Measurements from ENCODE around the gene CACNB4.

Gene CACNB4

GRCh38 chr2:151937966-151938365 lies 160.9 kb downstream of the CACNB4 start:
- H3K27me3 ChIP-seq (ENCODE audit: insufficient read depth, low read length): no peaks in the 10 kb centered on the region
- H2AFZ ChIP-seq (ENCODE audit: low read length): no peak overlapping the region
- no peak overlapping the region for H3K4me3 ChIP-seq (ENCODE audit: low read depth, low read length, poor library complexity, severe bottlenecking)
- no peak overlapping the region for H3K9ac ChIP-seq (ENCODE audit: low read length)
- no peak overlapping the region for H3K4me2 ChIP-seq (ENCODE audit: low read length)
- H3K79me2 ChIP-seq (ENCODE audit: insufficient read depth, low read length): no peaks in the 10 kb centered on the region
- no peaks in the 10 kb centered on the region for H3K9me2 ChIP-seq (ENCODE audit: low read depth, low read length)
- H3K36me3 ChIP-seq (ENCODE audit: insufficient read depth, low read length): no peaks in the 10 kb centered on the region
- H3K9me3 ChIP-seq (ENCODE audit: low read length): no peaks in the 10 kb centered on the region
- H3F3A ChIP-seq (ENCODE audit: insufficient read depth, low read length): no peaks in the 10 kb centered on the region
- TF ChIP-seq EZH2 (IDR thresholded peaks at IDR 0.05; ENCODE audit: borderline replicate concordance, low read length) (no peak), CTCF (IDR thresholded peaks at IDR 0.05; ENCODE audit: low read length) (no peak)
- H3K27ac ChIP-seq (ENCODE audit: low read depth, low read length, poor library complexity, severe bottlenecking): no peak overlapping the region
- no peaks in the 10 kb centered on the region for H4K20me1 ChIP-seq (ENCODE audit: insufficient read depth, low read length)
- H3K4me1 ChIP-seq (ENCODE audit: insufficient read depth, low read length, severe bottlenecking): no peaks in the 10 kb centered on the region

GRCh38 chr2:151936626-151937025 lies 162.2 kb downstream of the CACNB4 start:
- H3K9ac ChIP-seq (ENCODE audit: low read length): no peak overlapping the region
- H3K4me2 ChIP-seq (ENCODE audit: low read length): no peak overlapping the region
- H2AFZ ChIP-seq (ENCODE audit: low read length): no peak overlapping the region
- H3K79me2 ChIP-seq (ENCODE audit: insufficient read depth, low read length): no peaks in the 10 kb centered on the region
- no peaks in the 10 kb centered on the region for H4K20me1 ChIP-seq (ENCODE audit: insufficient read depth, low read length)
- TF ChIP-seq CTCF (IDR thresholded peaks at IDR 0.05; ENCODE audit: low read length) (no peak), EZH2 (IDR thresholded peaks at IDR 0.05; ENCODE audit: borderline replicate concordance, low read length) (no peak)
- no peaks in the 10 kb centered on the region for H3F3A ChIP-seq (ENCODE audit: insufficient read depth, low read length)
- no peaks in the 10 kb centered on the region for H3K36me3 ChIP-seq (ENCODE audit: insufficient read depth, low read length)
- no peaks in the 10 kb centered on the region for H3K9me2 ChIP-seq (ENCODE audit: low read depth, low read length)
- no peak overlapping the region for H3K4me3 ChIP-seq (ENCODE audit: low read depth, low read length, poor library complexity, severe bottlenecking)
- H3K9me3 ChIP-seq (ENCODE audit: low read length): no peaks in the 10 kb centered on the region
- no peaks in the 10 kb centered on the region for H3K27me3 ChIP-seq (ENCODE audit: insufficient read depth, low read length)
- no peak overlapping the region for H3K27ac ChIP-seq (ENCODE audit: low read depth, low read length, poor library complexity, severe bottlenecking)
- no peaks in the 10 kb centered on the region for H3K4me1 ChIP-seq (ENCODE audit: insufficient read depth, low read length, severe bottlenecking)

GRCh38 chr2:151933266-151933804 lies 165.5 kb downstream of the CACNB4 start:
- no peak overlapping the region for H3K27ac ChIP-seq (ENCODE audit: low read depth, low read length, poor library complexity, severe bottlenecking)
- H2AFZ ChIP-seq (ENCODE audit: low read length): no peak overlapping the region
- H3K4me1 ChIP-seq (ENCODE audit: insufficient read depth, low read length, severe bottlenecking): no peaks in the 10 kb centered on the region
- no peak for TF ChIP-seq CTCF (IDR thresholded peaks at IDR 0.05; ENCODE audit: low read length)
- no peak for TF ChIP-seq EZH2 (IDR thresholded peaks at IDR 0.05; ENCODE audit: borderline replicate concordance, low read length)
- no peaks in the 10 kb centered on the region for H3K9me3 ChIP-seq (ENCODE audit: low read length)
- H3K36me3 ChIP-seq (ENCODE audit: insufficient read depth, low read length): no peaks in the 10 kb centered on the region
- H4K20me1 ChIP-seq (ENCODE audit: insufficient read depth, low read length): no peaks in the 10 kb centered on the region
- H3K9ac ChIP-seq (ENCODE audit: low read length): no peak overlapping the region
- no peaks in the 10 kb centered on the region for H3K79me2 ChIP-seq (ENCODE audit: insufficient read depth, low read length)
- no peak overlapping the region for H3K4me3 ChIP-seq (ENCODE audit: low read depth, low read length, poor library complexity, severe bottlenecking)
- no peak overlapping the region for H3K4me2 ChIP-seq (ENCODE audit: low read length)
- H3K27me3 ChIP-seq (ENCODE audit: insufficient read depth, low read length): no peaks in the 10 kb centered on the region
- H3K9me2 ChIP-seq (ENCODE audit: low read depth, low read length): no peaks in the 10 kb centered on the region
- no peaks in the 10 kb centered on the region for H3F3A ChIP-seq (ENCODE audit: insufficient read depth, low read length)
